Stimulated activated CD8-positive, alpha-beta memory T cell treated with anti-CD3 and anti-CD28 coated beads, Interleukin-7, amount 100 ng/mL, for 4 hours (primary cell): ENCODE data around the gene BDKRB2.

Source experiments
- DNase-seq, 2 donors: peaks; one replicate each; pipeline ENCODE4 v3.0.0-alpha.2; 2020; ENCODE audit warnings: low read depth in 2 of 2

BDKRB2 gene

DNA sequence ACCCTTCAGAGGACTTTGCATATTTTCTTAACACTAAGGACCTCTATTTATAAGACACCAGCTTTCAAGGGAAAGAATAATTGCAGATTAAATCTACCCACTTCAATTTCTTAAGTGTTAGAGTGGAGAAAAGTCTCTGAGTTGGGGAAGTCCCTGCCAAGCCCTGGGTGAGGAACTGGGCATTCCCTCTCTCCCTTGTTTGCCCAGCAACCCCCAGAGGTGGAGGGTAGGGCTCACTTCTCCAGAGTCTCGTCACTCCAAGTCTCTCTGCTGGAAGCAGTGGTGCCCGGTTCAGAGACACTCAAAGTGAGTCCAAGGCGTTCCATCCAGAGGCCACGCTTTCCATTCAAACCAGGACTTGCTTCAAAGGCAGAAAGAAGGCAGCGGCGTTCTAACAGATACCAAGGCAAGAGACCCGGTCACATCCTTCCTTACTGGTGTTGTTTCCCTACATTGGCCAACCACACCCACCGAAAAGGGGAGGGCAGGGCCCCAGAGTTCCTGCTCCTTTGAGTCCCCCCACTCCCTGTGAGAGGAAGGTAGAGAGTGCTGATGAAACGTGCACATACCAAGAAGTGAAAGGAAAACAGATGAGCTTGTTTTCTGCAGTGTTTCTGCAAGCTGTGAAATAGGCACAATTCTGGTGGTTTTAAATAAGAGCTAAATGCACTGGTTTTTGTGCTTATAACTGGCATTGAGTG, 6.1 kb upstream of the BDKRB2 start:
- no peak for DNase-seq

- DNase-seq = no peak
Observed at GRCh38 chr14:96201157-96201556, 3.5 kb upstream of the BDKRB2 start.

DNA sequence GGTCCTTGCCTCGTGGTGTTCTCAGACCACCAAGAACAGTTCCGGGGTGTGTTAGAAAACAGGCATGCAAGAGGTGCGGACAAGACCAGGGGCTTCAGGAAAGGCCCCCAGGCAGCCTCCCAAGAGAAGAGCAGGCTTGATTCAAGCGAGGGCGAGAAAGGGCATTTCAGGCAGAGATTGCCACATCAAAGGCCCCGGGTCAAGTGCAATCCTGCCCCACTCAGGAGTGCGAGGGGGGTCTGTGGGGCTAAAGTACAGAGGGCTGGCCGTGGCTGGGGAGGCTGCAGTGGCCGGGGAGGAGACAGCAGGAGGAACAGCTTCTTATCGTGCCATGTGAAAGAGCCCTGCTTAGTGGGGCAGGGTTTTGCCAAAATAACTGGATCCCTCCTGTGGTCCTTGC, 2.7 kb upstream of the BDKRB2 start:
- DNase-seq = no peak

GRCh38 chr14:96202441-96203094, 2.1 kb upstream of the BDKRB2 start:
- DNase-seq = no peak

GRCh38 chr14:96203116-96203515, 1.5 kb upstream of the BDKRB2 start:
- DNase-seq = no peak

- DNase-seq = no peak
Observed at GRCh38 chr14:96203635-96204034, 1.0 kb upstream of the BDKRB2 start.

- no peak for DNase-seq
Observed at GRCh38 chr14:96205059-96205977, 679 bp downstream of the BDKRB2 start.

DNA sequence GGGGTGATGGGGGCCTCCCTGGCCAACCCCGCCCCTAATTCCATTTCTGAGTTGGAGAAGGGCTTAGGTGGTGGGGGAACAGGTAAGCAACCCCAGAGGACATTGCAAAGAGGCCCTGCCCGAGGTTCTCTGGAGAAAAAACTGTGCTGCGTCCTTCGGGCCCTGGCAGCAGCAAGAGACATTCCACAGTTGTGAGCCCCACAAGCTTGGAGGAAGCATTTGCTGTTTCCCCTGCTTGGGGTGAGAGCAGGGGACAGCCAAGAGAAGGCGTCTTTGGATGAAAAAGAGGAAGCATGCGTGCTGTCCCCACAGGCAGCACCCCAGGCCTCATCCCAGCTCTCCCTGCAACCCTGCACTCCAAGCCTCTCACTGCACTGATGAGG, 1.3 kb downstream of the BDKRB2 start:
- DNase-seq = no peak

DNA sequence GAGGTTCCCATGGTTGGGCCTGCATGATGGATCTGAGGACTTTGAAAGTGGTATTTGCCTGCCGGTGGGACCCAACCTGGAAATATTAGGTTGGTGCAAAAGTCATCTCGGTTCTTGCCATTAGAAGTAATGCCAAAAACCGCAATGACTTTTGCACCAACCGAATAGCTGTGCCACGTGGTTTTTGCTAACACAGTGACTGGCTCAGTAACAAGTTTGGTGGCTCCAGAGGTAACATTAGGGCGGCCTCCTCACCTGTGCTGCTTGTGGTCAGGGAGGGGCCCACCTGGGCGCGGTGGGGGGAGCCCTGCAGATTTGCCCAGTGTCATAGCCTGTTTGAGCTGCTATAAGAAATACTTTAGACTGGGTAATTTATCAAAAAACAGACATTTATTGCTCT, 1.8 kb downstream of the BDKRB2 start:
- no peak for DNase-seq

DNA sequence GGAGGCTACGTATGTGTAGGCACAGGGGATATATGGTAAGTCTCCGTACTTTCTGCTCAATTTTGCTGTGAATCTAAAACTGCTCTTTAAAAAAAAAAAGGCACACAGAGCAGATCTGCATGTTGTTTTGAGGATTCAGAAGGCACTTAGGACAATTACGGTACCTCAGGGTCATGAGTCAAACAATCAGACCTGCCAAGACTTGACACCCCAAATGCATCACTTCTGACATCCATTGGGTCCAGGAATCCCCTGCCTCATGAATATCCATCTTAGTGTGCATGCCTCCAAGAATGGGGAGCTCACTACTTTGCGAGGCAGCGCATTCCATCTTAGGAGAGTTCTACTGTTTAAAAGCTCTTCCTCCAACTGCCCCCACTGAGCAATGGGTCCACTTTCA, 3.0 kb downstream of the BDKRB2 start:
- DNase-seq = no peak

- no peak for DNase-seq
Observed at GRCh38 chr14:96208739-96209138, 4.1 kb downstream of the BDKRB2 start.

GRCh38 chr14:96212140-96212539, 7.5 kb downstream of the BDKRB2 start:
- DNase-seq = no peak

DNA sequence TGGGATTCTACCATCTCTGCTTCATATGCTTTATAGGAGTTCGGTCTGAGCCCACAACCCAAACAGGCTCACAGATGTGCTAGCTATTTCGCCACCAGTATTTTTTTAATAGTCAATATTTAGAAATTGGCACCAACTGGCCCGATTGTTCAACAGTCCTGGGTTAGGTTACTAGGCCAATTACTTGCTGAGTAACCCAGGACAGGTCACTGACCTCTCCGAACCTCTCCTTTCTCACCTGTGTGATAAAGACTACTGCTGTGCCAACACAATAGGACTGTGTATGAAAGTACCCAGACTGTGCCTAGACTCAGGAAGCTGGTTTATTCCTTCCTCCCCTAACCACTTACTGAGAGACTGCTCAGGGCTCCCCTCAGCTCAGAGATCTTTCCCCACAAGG, 8.3 kb downstream of the BDKRB2 start:
- no peak for DNase-seq

DNA sequence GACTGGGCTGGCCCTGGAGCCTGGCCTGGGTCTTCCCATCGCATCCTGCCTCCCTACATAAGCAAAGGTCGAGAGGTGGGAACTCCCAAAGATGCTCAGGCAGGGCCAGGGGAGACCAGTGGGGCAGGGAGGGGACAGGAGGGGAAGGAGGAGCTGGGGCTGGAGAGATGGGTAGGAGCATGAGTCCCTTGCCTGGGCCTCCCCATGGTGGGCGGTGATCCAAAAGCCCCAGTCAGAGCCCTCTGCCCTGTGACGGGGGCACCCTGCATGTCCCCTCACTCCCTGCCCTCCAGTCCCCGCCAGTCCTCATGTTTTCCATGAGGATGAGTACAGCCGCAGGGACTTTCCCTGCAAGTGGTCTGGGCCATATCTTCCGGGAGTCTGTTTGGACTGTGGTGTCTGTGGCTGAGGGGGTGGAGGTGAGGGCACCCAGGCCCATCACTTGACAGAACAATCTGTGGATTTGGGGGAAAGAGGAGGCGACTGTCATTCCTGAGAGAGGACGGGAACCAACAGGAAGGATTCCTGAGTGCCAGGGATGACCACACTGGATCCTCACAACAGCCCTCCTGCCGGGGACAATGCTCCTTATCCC, 9.3 kb downstream of the BDKRB2 start:
- no peak for DNase-seq

DNA sequence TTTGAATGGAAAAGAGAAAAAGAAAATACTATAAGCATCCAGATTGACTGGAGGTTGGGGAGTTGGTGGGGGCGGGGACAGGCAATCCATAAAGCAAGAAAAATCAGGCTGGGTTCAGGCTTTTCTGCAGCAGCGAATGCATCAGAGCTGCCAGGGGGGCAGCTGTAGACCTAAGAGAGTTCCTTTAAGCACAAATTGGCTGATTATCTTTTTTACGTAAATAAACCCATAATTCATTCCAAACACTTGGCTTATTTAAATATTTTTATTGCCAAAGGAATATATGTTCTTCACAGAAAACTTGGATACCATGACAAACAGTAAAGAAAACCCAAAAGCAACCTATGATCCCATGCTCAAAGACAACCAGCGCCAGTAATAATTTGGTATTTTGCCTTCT, 10.2 kb downstream of the BDKRB2 start:
- DNase-seq = no peak

DNA sequence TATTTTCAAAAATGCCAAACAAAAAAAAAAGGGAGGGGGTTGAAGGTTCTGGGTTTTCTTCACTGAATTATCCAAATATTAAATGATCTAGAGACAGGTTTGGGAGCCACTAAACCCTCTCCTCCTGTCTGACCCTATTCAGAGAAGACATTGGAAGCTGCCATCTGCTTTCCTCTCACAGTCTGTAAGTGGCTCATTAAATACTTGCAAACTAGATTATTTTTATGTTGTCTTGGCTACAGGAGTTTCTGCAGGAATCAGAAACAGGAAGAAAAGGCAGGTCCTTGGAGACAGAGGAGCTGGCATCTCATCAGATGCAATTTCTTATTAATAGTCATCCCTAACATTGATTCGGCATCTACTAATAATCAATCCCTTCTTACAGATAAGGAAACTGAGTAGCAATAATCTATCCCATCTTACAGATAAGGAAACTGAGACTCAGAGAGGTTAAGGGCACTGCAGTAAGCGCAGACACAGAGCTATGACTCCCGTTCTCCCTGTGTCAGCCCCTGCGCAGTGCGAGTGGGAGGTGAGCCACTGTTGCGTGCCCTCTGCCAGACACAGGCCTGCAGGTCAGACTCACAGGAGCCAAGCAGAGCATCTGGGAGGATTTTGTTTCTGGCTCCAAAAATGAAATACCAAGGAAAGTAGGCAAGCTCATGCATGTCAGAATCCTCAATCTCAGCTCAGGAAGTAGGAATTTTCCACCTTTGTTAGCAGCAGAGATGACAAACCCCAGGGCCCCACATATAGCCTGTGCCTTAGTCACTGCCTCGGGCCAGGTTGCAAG, 11.0 kb downstream of the BDKRB2 start:
- no peak for DNase-seq

DNA sequence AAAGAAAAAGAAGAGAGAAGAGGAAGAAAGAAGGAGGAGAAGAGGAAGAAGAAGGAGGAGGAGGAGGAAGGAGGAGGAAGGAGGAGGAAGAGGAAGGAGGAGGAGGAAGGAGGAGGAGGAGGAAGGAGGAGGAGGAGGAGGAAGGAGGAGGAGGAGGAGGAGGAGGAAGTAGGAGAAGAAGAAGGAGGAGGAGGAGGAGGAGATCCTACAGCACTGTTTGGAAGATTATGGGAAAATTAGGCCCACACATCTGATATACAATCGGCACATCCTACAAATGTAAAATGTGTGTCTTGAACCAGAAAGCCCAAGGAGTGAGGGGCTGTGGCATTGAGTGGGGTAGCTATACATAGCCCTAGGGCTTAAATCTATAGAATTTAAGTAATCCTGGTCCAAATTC, 12.0 kb downstream of the BDKRB2 start:
- no peak for DNase-seq

GRCh38 chr14:96217376-96217913, 12.8 kb downstream of the BDKRB2 start:
- DNase-seq = no peak

DNA sequence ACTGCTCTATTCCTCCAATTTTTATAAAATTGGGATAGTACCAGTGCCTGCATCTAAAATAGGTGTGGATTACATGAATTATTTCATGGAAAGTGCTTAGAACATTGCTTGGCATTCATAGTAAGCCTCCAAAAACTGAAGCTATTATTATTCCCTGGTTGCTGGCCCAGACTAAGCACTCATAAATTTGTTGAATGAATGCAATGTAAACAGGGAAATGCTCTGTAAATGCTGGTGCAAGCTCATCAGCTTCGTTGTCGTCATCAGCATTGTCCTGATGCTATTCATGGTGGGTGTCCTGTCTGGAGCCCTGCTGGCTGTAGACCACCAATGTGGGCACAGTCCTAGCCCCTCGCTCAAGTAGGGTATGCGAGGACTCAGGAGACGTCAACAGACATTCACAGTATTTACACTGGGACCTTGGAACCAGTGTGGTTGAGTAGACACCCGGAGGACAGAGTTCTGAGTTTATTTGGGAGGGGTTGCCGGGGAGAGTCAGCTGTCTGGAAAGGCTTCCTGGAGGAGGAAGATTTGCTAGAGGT, 16.5 kb downstream of the BDKRB2 start:
- DNase-seq = no peak

DNA sequence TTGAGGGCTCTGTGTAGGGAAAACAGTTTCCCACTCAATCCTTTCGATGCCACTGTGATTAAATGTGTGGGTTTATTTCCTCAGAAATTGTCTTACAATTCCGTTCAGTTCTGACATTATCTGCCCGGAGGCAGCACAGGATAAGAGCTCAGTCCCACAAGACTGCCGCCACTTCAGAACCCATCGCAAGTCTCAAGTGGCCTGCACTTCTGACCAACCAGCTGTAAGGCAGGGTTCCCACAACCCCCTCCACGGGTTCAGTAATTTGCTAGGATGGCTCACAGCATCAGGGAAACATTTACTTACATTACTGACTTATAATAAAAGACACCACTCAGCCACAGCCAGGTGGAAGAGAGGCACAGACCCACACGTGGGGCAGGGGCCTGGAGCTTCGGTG, 17.2 kb downstream of the BDKRB2 start:
- DNase-seq = no peak
